ENCODE data around the gene BCAP31. TPM values are rescaled to one million over a fixed set of nuclear protein-coding genes. Genes with fewer than 3 reads are reported as not detected.
A peak's percentile ranks its signal among the peaks of the same experiment; 100 is the strongest.

Gene BCAP31
- total RNA-seq, 2 experiments from 2014 or later, result 42.1 to 43.1 TPM

DNA sequence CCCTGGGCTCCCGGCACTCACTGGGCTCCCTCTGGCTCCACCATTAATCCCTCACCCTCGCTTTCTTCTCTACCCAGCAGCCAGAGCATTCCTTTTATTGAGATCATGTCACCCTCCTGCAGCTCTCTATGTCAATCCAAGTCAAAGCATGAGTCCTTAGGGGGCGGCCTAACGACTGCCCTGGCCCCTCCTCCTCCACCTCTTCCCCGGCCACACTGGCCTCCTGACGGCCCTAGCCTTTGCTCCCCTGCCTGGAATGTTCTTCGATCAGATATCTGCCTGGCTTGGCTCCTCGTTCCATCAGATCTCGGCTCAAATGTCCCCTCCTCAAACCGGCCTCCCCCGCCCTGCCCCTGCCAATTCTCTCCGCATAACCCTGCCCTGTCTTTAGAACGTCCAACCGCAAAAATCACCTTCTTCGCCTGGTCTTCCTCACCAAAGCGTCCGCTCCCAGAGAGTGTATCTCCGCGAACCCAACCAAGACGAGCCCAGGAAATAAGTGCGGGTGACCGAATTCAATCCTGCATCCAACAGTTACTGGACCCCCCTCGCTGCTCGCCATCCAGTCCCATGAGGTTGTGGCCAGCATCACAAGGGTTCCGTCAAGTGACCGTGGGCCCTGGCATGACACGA is 49.9 kb downstream of the BCAP31 start:
- POLR2A ChIA-PET, result no interaction called here
- Mint-ChIP-seq H3K9me3 (no peaks in the 10 kb centered on the region), H3K4me1 (ENCODE audit: low read depth) (no peaks in the 10 kb centered on the region), H3K4me3 (peak overlapping the region; percentile 55), H3K27me3 (peaks cover 21% of the 10 kb centered on the region), H3K27ac (no peak overlapping the region), H3K36me3 (ENCODE audit: low read depth) (no peaks in the 10 kb centered on the region)
- DNase-seq (no peak), ATAC-seq (ENCODE audit: poor library complexity) (no peak)
- Histone ChIP-seq H3K36me3 (ENCODE audit: insufficient read depth, low read length) (no peaks in the 10 kb centered on the region), H3K4me1 (ENCODE audit: insufficient read depth, low read length) (peaks cover 7% of the 10 kb centered on the region), H3K27me3 (ENCODE audit: control insufficient read depth in 1 of 2, insufficient read depth in 2 of 2, low read length in 2 of 2) (peaks cover 0 to 10% of the 10 kb centered on the region in 2 experiments), H3K4me3 (ENCODE audit: low read length) (no peak overlapping the region), H3K9me3 (ENCODE audit: control insufficient read depth in 1 of 2, insufficient read depth in 1 of 2, low read length in 2 of 2) (no peaks in the 10 kb centered on the region), H3K27ac (ENCODE audit: low read depth in 1 of 2, low read length in 2 of 2) (no peak overlapping the region)
- CTCF ChIA-PET, result no interaction called here
- intact Hi-C loops (cut with DNase I, micrococcal nuclease), result no loop called here
- TF ChIP-seq, protein P1, sequence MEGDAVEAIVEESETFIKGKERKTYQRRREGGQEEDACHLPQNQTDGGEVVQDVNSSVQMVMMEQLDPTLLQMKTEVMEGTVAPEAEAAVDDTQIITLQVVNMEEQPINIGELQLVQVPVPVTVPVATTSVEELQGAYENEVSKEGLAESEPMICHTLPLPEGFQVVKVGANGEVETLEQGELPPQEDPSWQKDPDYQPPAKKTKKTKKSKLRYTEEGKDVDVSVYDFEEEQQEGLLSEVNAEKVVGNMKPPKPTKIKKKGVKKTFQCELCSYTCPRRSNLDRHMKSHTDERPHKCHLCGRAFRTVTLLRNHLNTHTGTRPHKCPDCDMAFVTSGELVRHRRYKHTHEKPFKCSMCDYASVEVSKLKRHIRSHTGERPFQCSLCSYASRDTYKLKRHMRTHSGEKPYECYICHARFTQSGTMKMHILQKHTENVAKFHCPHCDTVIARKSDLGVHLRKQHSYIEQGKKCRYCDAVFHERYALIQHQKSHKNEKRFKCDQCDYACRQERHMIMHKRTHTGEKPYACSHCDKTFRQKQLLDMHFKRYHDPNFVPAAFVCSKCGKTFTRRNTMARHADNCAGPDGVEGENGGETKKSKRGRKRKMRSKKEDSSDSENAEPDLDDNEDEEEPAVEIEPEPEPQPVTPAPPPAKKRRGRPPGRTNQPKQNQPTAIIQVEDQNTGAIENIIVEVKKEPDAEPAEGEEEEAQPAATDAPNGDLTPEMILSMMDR (IDR thresholded peaks at IDR 0.05), result no peak

DNA sequence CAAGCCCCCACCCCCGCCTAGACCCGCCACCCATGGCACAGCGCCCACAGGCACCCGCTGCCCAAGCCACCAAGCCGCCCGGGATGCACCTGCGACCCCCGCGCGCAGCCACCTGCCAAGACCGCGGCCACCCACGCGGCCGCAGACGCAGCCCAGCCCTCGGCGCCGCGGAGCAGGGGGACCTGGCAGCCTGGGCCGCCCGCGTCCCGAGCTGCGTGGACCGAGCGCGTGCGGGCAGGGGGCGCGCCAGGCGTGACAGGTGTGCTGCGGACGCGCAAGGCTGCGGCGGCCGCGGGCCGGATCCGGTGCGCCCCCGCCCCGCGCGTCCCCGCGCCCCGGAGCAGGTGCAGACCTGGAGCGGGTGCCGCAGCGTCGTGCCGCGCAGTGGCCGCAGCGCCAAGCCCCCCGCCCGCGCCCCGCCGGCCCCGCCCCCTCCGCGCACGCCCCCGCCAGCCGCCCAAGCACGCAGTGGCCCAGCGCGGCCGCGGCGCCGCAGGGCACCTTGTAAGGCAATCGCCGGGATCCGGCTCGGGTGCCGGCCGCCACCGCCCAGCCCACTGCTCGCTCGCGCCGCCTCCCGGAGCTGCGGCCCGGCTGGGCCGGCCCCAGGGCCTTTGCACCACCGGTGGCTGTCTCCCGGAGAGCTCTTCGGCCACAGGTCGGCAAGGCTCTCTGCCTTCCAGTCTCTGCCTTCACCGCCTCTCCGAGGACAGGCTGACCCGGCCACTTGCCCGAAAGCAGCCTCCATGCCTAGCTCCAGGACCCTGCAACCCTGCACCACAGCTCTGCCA is 50.6 kb downstream of the BCAP31 start, which contains the start of gene PNCK:
Gene PNCK (minus strand): TSS at position 386 of the 791 bp plus-strand sequence. CDS start 737 bp downstream, outside the sequence.
- Histone ChIP-seq H3K9me3 (ENCODE audit: control insufficient read depth in 1 of 2, insufficient read depth in 1 of 2, low read length in 2 of 2) (no peaks in the 10 kb centered on the region), H3K27ac (ENCODE audit: low read depth in 1 of 2, low read length in 2 of 2) (no peak within 1 kb of the TSS), H3K4me1 (ENCODE audit: insufficient read depth, low read length) (peaks cover 7% of the 10 kb centered on the region), H3K36me3 (ENCODE audit: insufficient read depth, low read length) (no peaks in the 10 kb centered on the region), H3K4me3 (ENCODE audit: low read length) (no peak within 1 kb of the TSS), H3K27me3 (ENCODE audit: control insufficient read depth in 1 of 2, insufficient read depth in 2 of 2, low read length in 2 of 2) (peaks cover 0 to 10% of the 10 kb centered on the region in 2 experiments)
- TF ChIP-seq, protein P1 (IDR thresholded peaks at IDR 0.05), result no peak
- CTCF ChIA-PET, result no interaction called here
- intact Hi-C loops (cut with DNase I, micrococcal nuclease), result no loop called here
- POLR2A ChIA-PET, result no interaction called here
- Mint-ChIP-seq H3K36me3 (ENCODE audit: low read depth) (no peaks in the 10 kb centered on the region), H3K27ac (no peak within 1 kb of the TSS), H3K9me3 (no peaks in the 10 kb centered on the region), H3K4me3 (peak within 1 kb of the TSS; percentile 55), H3K27me3 (peaks cover 21% of the 10 kb centered on the region), H3K4me1 (ENCODE audit: low read depth) (no peaks in the 10 kb centered on the region)
- ATAC-seq (ENCODE audit: poor library complexity) (no peak), DNase-seq (peak in 1 of 14 experiments; percentile 10)

DNA sequence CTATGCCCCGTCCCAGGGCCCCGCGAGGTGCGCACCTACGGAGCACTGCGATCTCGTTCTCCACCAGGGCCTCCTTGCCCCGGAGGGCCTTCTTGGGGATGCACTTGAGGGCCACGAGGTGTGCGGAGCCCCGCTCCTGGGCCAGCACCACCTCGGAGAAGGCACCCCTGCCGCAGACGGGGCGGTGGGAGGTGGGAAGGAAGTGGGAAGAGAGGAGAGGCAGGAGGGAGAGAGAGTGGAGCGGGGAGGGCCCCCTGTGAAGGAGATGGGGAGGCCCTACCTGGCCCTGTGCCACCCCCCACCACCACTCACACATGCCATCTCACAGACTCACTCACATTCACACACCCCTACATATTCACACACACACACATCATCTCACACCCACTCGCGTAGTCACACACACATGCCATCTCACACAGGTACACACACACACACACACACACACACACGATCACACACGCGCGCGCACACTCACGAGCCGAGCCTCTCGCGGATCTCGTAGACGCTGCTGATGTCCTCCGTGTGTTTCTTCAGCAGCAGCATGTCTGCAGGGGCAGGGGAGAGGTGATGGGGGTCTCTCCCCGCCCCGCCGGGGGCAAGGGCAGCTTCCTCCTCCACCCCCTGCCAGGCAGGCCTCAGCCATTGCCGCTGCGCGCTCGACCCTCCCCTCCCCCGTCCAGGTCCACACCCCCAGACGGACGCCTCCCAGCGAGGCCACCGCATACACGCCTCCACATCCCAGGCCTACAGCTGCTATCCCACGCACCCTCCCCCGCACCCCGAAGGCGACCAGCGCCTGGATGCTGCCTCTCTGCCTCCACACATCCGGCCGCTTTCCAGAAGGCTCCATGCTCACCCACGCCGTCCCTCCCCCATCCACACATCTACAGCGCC is 51.4 kb downstream of the BCAP31 start:
- Histone ChIP-seq H3K36me3 (ENCODE audit: insufficient read depth, low read length) (no peaks in the 10 kb centered on the region), H3K9me3 (ENCODE audit: control insufficient read depth in 1 of 2, insufficient read depth in 1 of 2, low read length in 2 of 2) (no peaks in the 10 kb centered on the region), H3K4me1 (ENCODE audit: insufficient read depth, low read length) (peaks cover 13% of the 10 kb centered on the region), H3K27me3 (ENCODE audit: control insufficient read depth in 1 of 2, insufficient read depth in 2 of 2, low read length in 2 of 2) (peaks cover 0 to 10% of the 10 kb centered on the region in 2 experiments), H3K27ac (ENCODE audit: low read depth in 1 of 2, low read length in 2 of 2) (no peak overlapping the region), H3K4me3 (ENCODE audit: low read length) (no peak overlapping the region)
- Mint-ChIP-seq H3K4me1 (ENCODE audit: low read depth) (peaks cover 4% of the 10 kb centered on the region), H3K4me3 (no peak overlapping the region), H3K36me3 (ENCODE audit: low read depth) (no peaks in the 10 kb centered on the region), H3K9me3 (no peaks in the 10 kb centered on the region), H3K27ac (no peak overlapping the region), H3K27me3 (peaks cover 25% of the 10 kb centered on the region)
- no peak for ATAC-seq (ENCODE audit: poor library complexity)
- ChIA-PET CTCF (no interaction called here), POLR2A (no interaction called here)
- intact Hi-C loops (cut with DNase I, micrococcal nuclease), result no loop called here
- peak in 1 of 14 experiments; percentile 13 for DNase-seq
- TF ChIP-seq, protein P1 (IDR thresholded peaks at IDR 0.05), result no peak
